Right atrium auricular region (tissue), 2 donors: ENCODE data around the gene KDM5C. TPM values are rescaled to one million over a fixed set of nuclear protein-coding genes. Genes with fewer than 3 reads are reported as not detected.

Source experiments
- DNase-seq: peaks from one replicate; pipeline ENCODE4 v3.0.0-alpha.2; 2019; ENCODE audit warnings: low spot score
- H3K27ac ChIP-seq, 2 donors: fragments of 200-600 bp; sonication (generic); 1 replicate in 1 of 2; 2 replicates in 1 of 2; pipeline ENCODE4 v1.5.1; 2016 to 2019
- H3K27me3 ChIP-seq, 2 donors: fragments of 200-600 bp; sonication (generic); one replicate each; pipeline versions ENCODE4 v1.5.1 to v1.6.0; 2017 to 2019
- H3K36me3 ChIP-seq: fragments of 200-600 bp; sonication (generic); one replicate; pipeline ENCODE4 v1.5.1; 2016
- H3K4me1 ChIP-seq, 2 donors: fragments of 200-600 bp; sonication (generic); one replicate each; pipeline versions ENCODE4 v1.5.1 to v1.6.0; 2017 to 2019
- H3K4me3 ChIP-seq, 2 donors: fragments of 200-600 bp; sonication (generic); 1 replicate in 1 of 2; 2 replicates in 1 of 2; pipeline ENCODE4 v1.5.1; 2017 to 2019; ENCODE audit warnings: mild to moderate bottlenecking in 1 of 2, moderate library complexity in 1 of 2
- H3K9me3 ChIP-seq, 2 donors: fragments of 200-600 bp; sonication (generic); one replicate each; pipeline ENCODE4 v1.5.1; 2019
- CTCF ChIP-seq, 2 donors: fragments of 200-600 bp; sonication (generic); IDR thresholded peaks; one replicate each; pipeline ENCODE4 v1.5.1; 2019; ENCODE audit warnings: antibody characterized with exemption in 2 of 2
- total RNA-seq, 2 donors: library from RNA; depleted of rRNA; stranded (reverse); fragments of >200 nt; gene quantifications; one replicate each; pipeline ENCODE4 v1.1.0, GENCODE V29; 2016

KDM5C gene
- total RNA-seq, 2 donors from 2014 or later: 48.7 to 50.4 TPM

GRCh38 chrX:53195401-53195800 is 29.6 kb downstream of the KDM5C start:
- no peak overlapping the region for H3K27ac ChIP-seq
- no peaks in the 10 kb centered on the region for H3K9me3 ChIP-seq
- no peak for TF ChIP-seq CTCF (IDR thresholded peaks at IDR 0.05)
- no peaks in the 10 kb centered on the region for H3K27me3 ChIP-seq
- H3K4me1 ChIP-seq: no peaks in the 10 kb centered on the region
- H3K4me3 ChIP-seq: no peak overlapping the region
- DNase-seq: no peak
- H3K36me3 ChIP-seq: peaks cover 85% of the 10 kb centered on the region

GRCh38 chrX:53194308-53194707 is 30.7 kb downstream of the KDM5C start:
- H3K4me3 ChIP-seq: no peak overlapping the region
- H3K9me3 ChIP-seq: no peaks in the 10 kb centered on the region
- no peak for DNase-seq
- no peak overlapping the region for H3K27ac ChIP-seq
- H3K4me1 ChIP-seq: no peaks in the 10 kb centered on the region
- H3K27me3 ChIP-seq: no peaks in the 10 kb centered on the region
- H3K36me3 ChIP-seq: peaks cover 74% of the 10 kb centered on the region
- no peak for TF ChIP-seq CTCF (IDR thresholded peaks at IDR 0.05)

GRCh38 chrX:53193093-53193492 is 31.9 kb downstream of the KDM5C start:
- DNase-seq: no peak
- peaks cover 62% of the 10 kb centered on the region for H3K36me3 ChIP-seq
- H3K9me3 ChIP-seq: no peaks in the 10 kb centered on the region
- H3K4me3 ChIP-seq: no peak overlapping the region
- no peak overlapping the region for H3K27ac ChIP-seq
- no peaks in the 10 kb centered on the region for H3K4me1 ChIP-seq
- no peaks in the 10 kb centered on the region for H3K27me3 ChIP-seq
- no peak for TF ChIP-seq CTCF (IDR thresholded peaks at IDR 0.05)

GRCh38 chrX:53190363-53190960 is 34.5 kb downstream of the KDM5C start:
- Histone ChIP-seq H3K27me3 (no peaks in the 10 kb centered on the region), H3K27ac (no peak overlapping the region), H3K9me3 (no peaks in the 10 kb centered on the region), H3K4me1 (no peaks in the 10 kb centered on the region), H3K4me3 (no peak overlapping the region), H3K36me3 (peaks cover 35% of the 10 kb centered on the region)
- no peak for DNase-seq
- TF ChIP-seq CTCF (IDR thresholded peaks at IDR 0.05): no peak

DNA sequence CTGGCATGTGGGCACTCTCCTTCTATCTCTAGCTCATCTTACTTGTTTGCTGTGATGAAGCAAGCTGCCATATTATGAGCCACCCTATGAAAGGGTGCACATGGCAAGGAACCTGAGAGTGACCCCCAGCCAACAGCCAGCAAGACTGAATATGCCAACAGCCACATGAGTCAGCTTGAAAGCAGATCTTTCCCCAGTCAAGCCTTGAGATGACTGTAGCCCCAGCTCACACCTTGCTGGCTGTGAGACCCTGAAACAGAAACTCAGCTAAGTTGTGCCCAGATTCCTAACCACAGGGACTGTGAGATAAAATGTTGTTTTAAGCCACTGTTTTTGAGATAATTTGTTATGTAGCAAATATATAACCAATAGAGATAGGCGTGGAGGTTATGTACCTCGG is 36.2 kb downstream of the KDM5C start:
- H3K27ac ChIP-seq: no peak overlapping the region

More for the DNA sequence above, 36.2 kb downstream of the KDM5C start:
- TF ChIP-seq CTCF (IDR thresholded peaks at IDR 0.05): no peak
- Histone ChIP-seq H3K4me3 (no peak overlapping the region), H3K27me3 (no peaks in the 10 kb centered on the region), H3K9me3 (no peaks in the 10 kb centered on the region), H3K4me1 (no peaks in the 10 kb centered on the region), H3K36me3 (peaks cover 18% of the 10 kb centered on the region)
- DNase-seq: no peak
